ENCODE data around the gene EPG5.
"Not testable (repeated sequence)": the region's sequence is repeated elsewhere in the genome, so short reads cannot be mapped to it uniquely, and the experiment has no call there.

The EPG5 gene

GRCh38 chr18:45836242-45837205, 130.6 kb downstream of the EPG5 start:
- peak; percentile 3 for DNase-seq

- DNase-seq, result no peak
These were observed 132.0 kb downstream of the EPG5 start for GRCh38 chr18:45835057-45835636.

DNA sequence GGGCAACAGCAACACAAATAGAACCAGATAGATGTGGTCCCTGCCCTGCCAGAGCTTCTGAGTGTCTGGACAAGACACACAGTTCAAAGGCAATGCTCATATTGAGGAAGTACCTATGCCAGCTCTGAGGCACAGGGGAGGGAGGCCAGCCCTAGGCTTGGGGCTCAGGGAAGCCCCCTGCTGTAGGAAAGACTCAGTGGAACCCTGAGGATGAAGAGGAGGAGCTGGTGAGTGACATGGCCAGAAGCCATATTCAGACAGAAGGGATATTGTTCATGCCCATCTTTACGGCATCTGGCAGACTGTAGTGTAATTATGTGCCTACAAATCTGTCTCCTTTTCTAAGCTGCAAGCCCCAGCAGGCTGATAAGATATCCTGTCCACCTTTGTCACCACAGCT, 132.8 kb downstream of the EPG5 start:
- DNase-seq, result no peak

- DNase-seq, result no peak
These were observed 133.3 kb downstream of the EPG5 start for GRCh38 chr18:45833846-45834245.

GRCh38 chr18:45830917-45831316, 136.2 kb downstream of the EPG5 start:
- no peak for DNase-seq

DNA sequence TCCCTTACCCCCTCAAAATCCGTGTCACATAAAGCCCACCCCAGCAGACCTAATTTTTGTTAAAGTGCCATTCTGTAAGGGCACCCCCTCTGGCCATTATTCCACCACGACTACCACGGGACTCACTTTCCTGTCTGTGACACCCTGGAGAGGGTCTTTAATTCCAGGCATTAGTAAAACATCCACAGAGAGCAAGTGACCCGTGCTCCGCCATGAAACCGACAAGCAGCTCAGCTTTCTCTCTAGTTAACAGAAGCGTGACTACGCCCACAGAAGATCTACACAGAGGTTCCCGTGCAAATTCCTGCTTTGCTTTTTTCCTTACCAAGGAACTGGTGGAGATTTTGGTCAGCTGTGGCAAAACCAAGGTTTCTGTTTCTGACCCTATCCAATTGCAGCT, 137.3 kb downstream of the EPG5 start:
- DNase-seq, result no peak

DNA sequence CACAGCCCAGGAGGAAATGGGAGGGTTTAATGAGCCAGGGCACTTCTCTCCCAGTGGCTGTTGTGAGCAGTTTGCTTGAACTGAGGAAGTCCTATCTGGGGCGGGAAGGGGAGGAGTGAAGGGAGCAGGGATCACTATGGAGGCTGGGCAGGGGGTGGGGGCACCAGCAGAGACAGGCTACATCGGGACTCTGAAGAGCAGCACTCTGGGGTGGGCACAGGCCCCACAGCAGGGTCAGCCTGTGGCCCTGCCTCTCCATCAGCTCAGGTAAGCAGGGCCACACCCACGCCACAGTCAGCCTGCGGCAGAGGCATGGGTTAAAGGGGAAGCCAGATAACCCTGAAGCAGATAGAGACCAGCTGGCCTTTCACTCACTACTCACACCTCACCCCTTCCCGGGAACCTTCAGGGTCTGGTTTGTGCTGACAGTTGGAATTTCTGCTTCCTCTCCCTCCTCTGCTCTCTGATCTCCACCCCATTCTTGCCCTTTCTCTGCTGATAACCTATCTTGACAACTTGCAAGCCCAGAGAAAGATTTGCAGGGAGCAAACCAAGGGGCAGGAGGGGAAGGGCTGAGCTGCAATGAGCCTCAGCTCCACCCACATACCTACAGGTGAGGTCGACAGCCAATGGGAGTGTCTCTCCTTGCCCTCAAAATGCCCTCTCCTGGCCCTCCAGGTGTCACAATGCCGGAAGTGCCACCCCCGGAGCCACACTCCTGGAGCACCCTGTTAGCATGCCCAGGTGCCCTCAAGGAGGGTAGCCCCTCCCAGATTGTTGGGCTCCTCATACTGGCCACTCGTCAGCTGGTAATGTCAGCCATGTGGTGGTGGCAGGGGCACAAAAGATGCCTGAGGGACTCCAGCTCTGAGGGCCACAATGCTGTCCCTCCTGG, 138.0 kb downstream of the EPG5 start:
- DNase-seq, result no peak

DNA sequence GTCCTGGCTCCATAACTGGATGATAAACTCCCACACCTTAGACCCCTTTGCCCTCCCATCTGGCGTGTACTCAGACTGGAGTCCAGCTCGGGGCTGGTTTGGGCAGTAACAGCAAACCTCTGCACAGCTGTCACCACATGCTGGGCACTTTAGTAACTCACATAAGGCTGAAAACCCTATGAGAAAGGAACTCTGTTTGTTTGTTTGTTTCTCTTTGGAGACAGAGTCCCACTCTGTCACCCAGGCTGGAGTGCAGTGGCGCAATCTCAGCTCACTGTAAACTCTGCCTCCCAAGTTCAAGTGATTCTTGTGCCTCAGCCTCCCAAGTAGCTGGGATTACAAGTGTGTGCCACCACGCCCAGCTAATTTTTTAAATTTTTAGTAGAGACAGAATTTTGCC, 140.4 kb downstream of the EPG5 start:
- DNase-seq, result not testable (repeated sequence)

DNA sequence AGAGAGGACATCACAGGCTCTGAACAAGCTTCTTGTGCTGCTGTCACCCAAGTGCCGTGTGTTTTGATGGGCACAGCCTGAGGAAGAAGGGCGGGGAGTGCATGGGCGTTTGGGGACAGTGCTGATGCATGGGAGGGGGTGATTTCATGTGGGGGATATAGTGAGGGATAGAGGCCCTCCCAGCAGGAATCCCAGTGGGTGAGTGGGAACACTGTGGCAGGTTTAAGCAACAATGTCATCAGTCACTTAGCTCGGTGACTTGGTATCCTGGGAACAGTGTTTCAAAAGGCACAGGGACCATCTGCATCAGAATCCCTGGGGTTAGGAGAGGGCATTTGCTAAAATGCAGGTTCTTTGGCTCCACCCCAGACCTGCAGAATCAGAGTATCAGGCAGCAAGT, 141.0 kb downstream of the EPG5 start:
- DNase-seq, result no peak

GRCh38 chr18:45825258-45826044, 141.7 kb downstream of the EPG5 start, which contains the start of gene SIGLEC15:
Gene SIGLEC15 (plus strand): TSS chr18:45825675. CDS start chr18:45825729, 54 bp downstream.
- DNase-seq, result no peak

DNA sequence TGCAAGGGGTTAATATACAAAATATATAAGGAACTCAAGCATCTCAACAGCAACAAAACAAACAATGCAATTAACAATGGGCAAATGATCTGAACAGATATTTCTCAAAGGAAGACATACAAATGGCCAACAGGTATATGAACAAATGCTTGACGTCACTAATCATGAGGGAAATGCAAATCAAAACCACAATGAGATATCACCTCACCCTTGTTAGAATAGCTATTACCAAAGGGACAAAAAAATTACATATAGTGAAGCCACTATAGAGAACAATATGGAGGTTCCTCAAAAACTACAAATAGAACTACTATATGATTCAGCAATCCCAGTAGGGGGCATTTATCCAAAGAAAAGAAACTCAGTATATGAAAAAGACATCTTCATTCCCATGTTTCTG, 145.4 kb downstream of the EPG5 start:
- no peak for DNase-seq

GRCh38 chr18:45821026-45821425, 146.1 kb downstream of the EPG5 start:
- DNase-seq, result no peak

DNA sequence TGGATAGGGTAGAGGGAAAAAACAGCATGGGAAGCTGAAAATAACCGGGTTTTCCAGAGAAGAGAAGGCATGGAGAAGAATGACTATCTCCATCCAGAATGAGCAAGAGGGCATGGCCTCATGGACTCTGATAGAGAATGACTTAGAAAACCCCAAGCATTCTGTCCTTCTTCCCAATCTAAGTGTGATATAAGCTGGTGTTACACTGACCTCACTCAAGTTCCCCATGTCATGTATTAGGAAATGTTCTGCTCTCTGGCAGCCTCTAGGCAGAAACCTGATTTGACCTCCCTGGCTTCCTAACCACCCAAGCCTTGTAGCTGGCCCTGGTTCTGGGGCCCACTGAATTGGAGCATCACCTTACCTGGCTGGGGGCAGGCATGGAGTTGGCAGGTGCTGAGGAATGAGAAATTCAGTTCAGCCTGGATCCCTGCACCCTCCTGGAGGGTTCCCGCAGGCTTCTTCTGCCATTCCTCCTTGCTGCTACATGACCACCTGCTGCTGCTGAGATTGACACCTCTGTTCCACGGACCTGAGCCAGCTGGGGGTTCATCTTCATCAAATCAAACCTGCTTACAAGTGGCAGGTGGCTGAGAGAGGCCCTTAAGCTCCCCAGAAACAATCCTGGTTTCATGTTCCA, 146.9 kb downstream of the EPG5 start:
- no peak for DNase-seq

DNA sequence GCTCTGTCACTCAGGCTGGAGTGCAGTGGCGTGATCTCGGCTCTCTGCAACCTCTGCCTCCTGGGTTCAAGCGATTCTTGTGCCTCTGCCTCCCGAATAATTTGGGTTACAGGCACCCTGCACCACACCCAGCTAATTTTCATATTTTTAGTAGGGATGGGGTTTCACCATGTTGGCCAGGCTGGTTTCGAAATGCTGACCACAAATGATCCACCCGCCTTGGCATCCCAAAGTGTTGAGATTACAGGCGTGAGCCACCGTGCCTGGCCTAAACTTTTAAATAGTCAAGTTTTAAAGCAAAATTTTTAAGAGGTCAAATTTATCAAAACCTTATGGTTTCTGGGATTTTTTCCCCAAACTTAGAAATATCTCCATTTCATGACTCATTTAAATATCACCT, 148.4 kb downstream of the EPG5 start:
- not testable (repeated sequence) for DNase-seq

- DNase-seq, result no peak
These were observed 149.6 kb downstream of the EPG5 start for GRCh38 chr18:45817543-45817942.

GRCh38 chr18:45814733-45815132, 152.4 kb downstream of the EPG5 start:
- not testable (repeated sequence) for DNase-seq

DNA sequence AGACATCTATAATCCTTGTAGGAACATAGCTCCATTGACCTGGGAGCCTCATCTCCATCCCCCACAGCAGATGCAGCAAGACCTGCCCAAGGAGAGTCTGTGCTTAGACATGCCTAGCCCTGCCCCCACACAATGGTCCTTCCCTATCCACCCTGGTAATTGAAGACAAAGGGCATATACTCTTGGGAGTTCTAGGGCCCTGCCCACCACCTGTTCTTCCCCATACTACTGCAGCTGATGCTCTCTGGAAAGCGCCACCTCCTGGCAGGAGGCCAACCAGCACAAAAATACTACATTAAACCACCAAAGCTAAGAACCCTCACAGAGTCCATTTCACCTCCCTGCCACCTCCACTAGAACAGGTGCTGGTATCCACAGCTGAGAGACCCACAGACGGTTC, 160.0 kb downstream of the EPG5 start:
- DNase-seq, result not testable (repeated sequence)

GRCh38 chr18:45806226-45806625, 160.9 kb downstream of the EPG5 start:
- DNase-seq, result no peak

GRCh38 chr18:45805551-45805950, 161.6 kb downstream of the EPG5 start:
- DNase-seq, result no peak

DNA sequence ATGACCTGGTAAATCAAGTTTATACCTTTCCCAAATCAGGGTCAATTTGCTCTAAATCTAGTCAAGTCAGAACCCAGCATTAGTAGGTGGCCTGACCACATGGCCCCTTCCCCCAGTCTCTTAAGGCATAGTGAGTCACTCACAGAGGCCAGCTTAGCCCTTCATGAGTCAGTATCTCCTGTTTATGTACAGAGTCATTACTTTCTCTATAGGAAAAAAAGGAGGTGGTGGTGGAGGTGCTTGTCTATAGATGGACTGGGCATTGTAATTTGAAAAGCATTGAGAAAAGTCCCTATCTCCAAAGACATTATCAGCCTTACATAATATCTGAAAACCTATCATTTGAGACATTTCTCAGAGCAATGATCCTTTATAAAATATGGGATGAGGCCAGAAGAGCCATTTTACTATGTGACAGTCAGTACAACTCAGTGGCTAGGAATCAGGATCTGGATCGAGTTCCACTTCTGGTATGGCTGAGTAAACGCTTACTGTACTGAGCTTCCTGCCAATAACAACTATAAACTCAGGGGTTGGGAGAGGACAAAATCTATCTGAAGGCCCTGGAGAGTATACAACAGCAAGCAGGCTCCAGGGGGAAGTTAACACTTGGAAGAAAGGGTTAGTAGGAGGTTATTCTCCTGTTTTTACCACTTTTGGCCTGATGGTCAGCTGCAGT, 164.2 kb downstream of the EPG5 start:
- DNase-seq, result no peak

GRCh38 chr18:45801416-45802004, 165.6 kb downstream of the EPG5 start:
- DNase-seq, result no peak

Measured in NCI-H510A treated with DMSO at 0.1 percent for 48 hours (cell line).